K562 (cell line): ENCODE measurements around the gene CYCS. TPM values are rescaled to one million over a fixed set of nuclear protein-coding genes. Genes with fewer than 3 reads are reported as not detected.

Experiments used
- ETV5 ChIP-seq: sonication (generic); formaldehyde crosslinking; IDR thresholded peaks from 2 replicates; pipeline ENCODE4 v1.4.0; 2020; ENCODE audit warnings: low read depth, mild to moderate bottlenecking, missing genetic modification reagents
- HBP1 ChIP-seq: fragments of 450-650 bp; formaldehyde crosslinking; IDR thresholded peaks from 2 replicates; pipeline ENCODE4 v1.4.0; 2022; ENCODE audit warnings: missing genetic modification characterization
- KAT2B ChIP-seq: IDR thresholded peaks from one replicate; pipeline ENCODE4 v1.6.1; 2012; ENCODE audit warnings: low read depth, mild to moderate bottlenecking, control low read depth, inconsistent platforms, low read length, moderate library complexity
- MYC ChIP-seq, 2 experiments: fragments of 250-450 bp in 1 of 2; sonication (Bioruptor Pico) in 1 of 2; IDR thresholded peaks; 2 replicates each; pipeline versions ENCODE4 v1.5.1 to v1.6.1; 2012 to 2021; ENCODE audit warnings: low read depth in 2 of 2, borderline replicate concordance in 1 of 2, improper control_type of control experiment in 1 of 2, low read length in 1 of 2, mild to moderate bottlenecking in 1 of 2, moderate library complexity in 1 of 2
- PML ChIP-seq: IDR thresholded peaks from 2 replicates; pipeline ENCODE4 v1.6.1; 2012; ENCODE audit warnings: low read length, inconsistent platforms
- POLR2G ChIP-seq: fragments of 200-400 bp; formaldehyde crosslinking; IDR thresholded peaks from 2 replicates; pipeline ENCODE4 v1.6.1; 2017; ENCODE audit warnings: low read depth, mild to moderate bottlenecking, antibody characterized with exemption, low read length, moderate library complexity
- SMAD4 ChIP-seq: fragments of 250-450 bp; sonication (Bioruptor Pico); conservative IDR thresholded peaks from 2 replicates; pipeline ENCODE4 v1.8.0; 2021; ENCODE audit warnings: inconsistent platforms, mild to moderate bottlenecking, moderate library complexity
- ZBTB43 ChIP-seq: sonication (generic); formaldehyde crosslinking; IDR thresholded peaks from 2 replicates; pipeline ENCODE4 v1.8.0; 2023; ENCODE audit warnings: mild to moderate bottlenecking, missing genetic modification reagents
- ZNF217 ChIP-seq: sonication (generic); formaldehyde crosslinking; IDR thresholded peaks from 2 replicates; pipeline ENCODE4 v1.8.0; 2022; ENCODE audit warnings: mild to moderate bottlenecking, missing genetic modification reagents
- ZNF263 ChIP-seq: sonication (generic); formaldehyde crosslinking; IDR thresholded peaks from 2 replicates; pipeline ENCODE4 v1.8.0; 2022; ENCODE audit warnings: mild to moderate bottlenecking, missing genetic modification reagents, borderline replicate concordance
- ZNF398 ChIP-seq: fragments of 250-450 bp; sonication (Bioruptor Pico); IDR thresholded peaks from 2 replicates; pipeline ENCODE4 v1.8.0; 2021; ENCODE audit warnings: moderate library complexity, mild to moderate bottlenecking, inconsistent platforms
- ZNF449 ChIP-seq: fragments of 250-450 bp; sonication (Bioruptor Pico); IDR thresholded peaks from 2 replicates; pipeline ENCODE4 v1.8.0; 2022; ENCODE audit warnings: moderate library complexity, mild to moderate bottlenecking, inconsistent platforms
- ZNF717 ChIP-seq: fragments of 250-450 bp; sonication (Bioruptor Pico); IDR thresholded peaks from 2 replicates; pipeline ENCODE4 v1.5.0; 2021
- polyA plus RNA-seq, 8 experiments: library from polyadenylated mRNA; depleted of rRNA in 4 of 8; stranded (reverse) in 5 of 8; unstranded in 3 of 8; fragments of >200 nt; fragmentation: Nextera tagmentation in 2 of 8; fragmentation: Illumina TruSeq in 1 of 8; extraction: Ambion mirVana in 2 of 8; extraction: Trizol in 1 of 8; gene quantifications; 2 replicates each; pipeline versions ENCODE4 v1.2.1 to v1.2.3, GENCODE V29; 2011 to 2014; ENCODE audit warnings: inconsistent platforms in 1 of 8, missing spikeins in 1 of 8
- total RNA-seq, 7 experiments: library from RNA; depleted of rRNA in 6 of 7; stranded (reverse); fragments of >200 nt in 6 of 7; fragmentation: Illumina TruSeq in 2 of 7; extraction: Trizol in 2 of 7; gene quantifications; 2 replicates each; pipeline versions ENCODE4 v1.2.1 to v1.2.3, GENCODE V29; 2011 to 2021; ENCODE audit warnings: low replicate concordance in 1 of 7
- TF ChIP-seq, protein P1 (sequence below): sonication (generic); formaldehyde crosslinking; IDR thresholded peaks from 2 replicates; pipeline ENCODE4 v1.8.0; 2022; ENCODE audit warnings: mild to moderate bottlenecking, missing genetic modification reagents

The CYCS gene
- total and polyA plus RNA-seq, 9 of the 15 experiments (the other 6 are each of a cell fraction or from before 2014, with no cell fraction given): 206 to 1,425 (median 438) TPM

GRCh38 chr7:25117226-25118047 is 7.6 kb downstream of the CYCS start (continued):
- TF ChIP-seq, protein P1, sequence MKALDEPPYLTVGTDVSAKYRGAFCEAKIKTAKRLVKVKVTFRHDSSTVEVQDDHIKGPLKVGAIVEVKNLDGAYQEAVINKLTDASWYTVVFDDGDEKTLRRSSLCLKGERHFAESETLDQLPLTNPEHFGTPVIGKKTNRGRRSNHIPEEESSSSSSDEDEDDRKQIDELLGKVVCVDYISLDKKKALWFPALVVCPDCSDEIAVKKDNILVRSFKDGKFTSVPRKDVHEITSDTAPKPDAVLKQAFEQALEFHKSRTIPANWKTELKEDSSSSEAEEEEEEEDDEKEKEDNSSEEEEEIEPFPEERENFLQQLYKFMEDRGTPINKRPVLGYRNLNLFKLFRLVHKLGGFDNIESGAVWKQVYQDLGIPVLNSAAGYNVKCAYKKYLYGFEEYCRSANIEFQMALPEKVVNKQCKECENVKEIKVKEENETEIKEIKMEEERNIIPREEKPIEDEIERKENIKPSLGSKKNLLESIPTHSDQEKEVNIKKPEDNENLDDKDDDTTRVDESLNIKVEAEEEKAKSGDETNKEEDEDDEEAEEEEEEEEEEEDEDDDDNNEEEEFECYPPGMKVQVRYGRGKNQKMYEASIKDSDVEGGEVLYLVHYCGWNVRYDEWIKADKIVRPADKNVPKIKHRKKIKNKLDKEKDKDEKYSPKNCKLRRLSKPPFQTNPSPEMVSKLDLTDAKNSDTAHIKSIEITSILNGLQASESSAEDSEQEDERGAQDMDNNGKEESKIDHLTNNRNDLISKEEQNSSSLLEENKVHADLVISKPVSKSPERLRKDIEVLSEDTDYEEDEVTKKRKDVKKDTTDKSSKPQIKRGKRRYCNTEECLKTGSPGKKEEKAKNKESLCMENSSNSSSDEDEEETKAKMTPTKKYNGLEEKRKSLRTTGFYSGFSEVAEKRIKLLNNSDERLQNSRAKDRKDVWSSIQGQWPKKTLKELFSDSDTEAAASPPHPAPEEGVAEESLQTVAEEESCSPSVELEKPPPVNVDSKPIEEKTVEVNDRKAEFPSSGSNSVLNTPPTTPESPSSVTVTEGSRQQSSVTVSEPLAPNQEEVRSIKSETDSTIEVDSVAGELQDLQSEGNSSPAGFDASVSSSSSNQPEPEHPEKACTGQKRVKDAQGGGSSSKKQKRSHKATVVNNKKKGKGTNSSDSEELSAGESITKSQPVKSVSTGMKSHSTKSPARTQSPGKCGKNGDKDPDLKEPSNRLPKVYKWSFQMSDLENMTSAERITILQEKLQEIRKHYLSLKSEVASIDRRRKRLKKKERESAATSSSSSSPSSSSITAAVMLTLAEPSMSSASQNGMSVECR (CRISPR knock-in tag): no peak
- TF ChIP-seq ZNF449 (CRISPR knock-in tag) (no peak), ETV5 (CRISPR knock-in tag) (no peak), MYC (IDR thresholded peaks at IDR 0.05; ENCODE audit: low read depth, low read length) (no peak), MYC (CRISPR knock-in tag; IDR thresholded peaks at IDR 0.05; ENCODE audit: borderline replicate concordance, low read depth) (no peak), ZNF217 (no peak), ZNF717 (CRISPR knock-in tag) (no peak), POLR2G (0 out of 2 replicates have a peak, but pooled peaks have one; percentile 12), HBP1 (CRISPR knock-in tag) (no peak), SMAD4 (no peak), KAT2B (no peak), ZNF263 (CRISPR knock-in tag) (no peak), PML (peak; percentile 19; the same call in 1 of the 2 replicates), ZBTB43 (CRISPR knock-in tag) (0 out of 2 replicates have a peak, but pooled peaks have one; percentile 29), ZNF398 (no peak)
